NCI-H1436 treated with DMSO at 0.1 percent for 48 hours (cell line): ENCODE data around the gene NPPC.

ENCODE experiments used
- DNase-seq: peaks from one replicate; lab custom pipeline; 2025; lab: John Stamatoyannopoulos, UW

NPPC gene

GRCh38 chr2:231935207-231935524 lies 9.0 kb upstream of the NPPC start:
- no peak for DNase-seq

- no peak for DNase-seq
These were observed 8.4 kb upstream of the NPPC start for GRCh38 chr2:231934441-231935206.

- DNase-seq = no peak
These were observed 7.8 kb upstream of the NPPC start for GRCh38 chr2:231933916-231934401.

GRCh38 chr2:231932985-231933915 lies 7.1 kb upstream of the NPPC start:
- DNase-seq = no peak

- no peak for DNase-seq
These were observed 6.4 kb upstream of the NPPC start for GRCh38 chr2:231932711-231932970.

- DNase-seq = no peak
These were observed 5.3 kb upstream of the NPPC start for GRCh38 chr2:231931481-231931915.

GRCh38 chr2:231930593-231931281 lies 4.5 kb upstream of the NPPC start:
- DNase-seq = no peak

- DNase-seq = no peak
These were observed 3.9 kb upstream of the NPPC start for GRCh38 chr2:231929961-231930592.

- DNase-seq = no peak
These were observed 2.9 kb upstream of the NPPC start for GRCh38 chr2:231928901-231929725.

- no peak for DNase-seq
These were observed 2.3 kb upstream of the NPPC start for GRCh38 chr2:231928481-231928880.

- DNase-seq = no peak
These were observed 1.3 kb upstream of the NPPC start for GRCh38 chr2:231927566-231927890.

- DNase-seq = no peak
These were observed 767 bp upstream of the NPPC start for GRCh38 chr2:231926761-231927565.

- no peak for DNase-seq
These were observed 655 bp downstream of the NPPC start for GRCh38 chr2:231925303-231926179.

- DNase-seq = no peak
These were observed 1.3 kb downstream of the NPPC start for GRCh38 chr2:231924889-231925275.

- no peak for DNase-seq
These were observed 2.0 kb downstream of the NPPC start for GRCh38 chr2:231923951-231924888.

- DNase-seq = no peak
These were observed 3.2 kb downstream of the NPPC start for GRCh38 chr2:231923010-231923344.

- no peak for DNase-seq
These were observed 3.7 kb downstream of the NPPC start for GRCh38 chr2:231922311-231923009.

- DNase-seq = no peak
These were observed 5.4 kb downstream of the NPPC start for GRCh38 chr2:231920795-231921194.
